A549 (cell line): ENCODE results near the gene SDS. TPM values are rescaled to one million over a fixed set of nuclear protein-coding genes. Genes with fewer than 3 reads are reported as not detected.

ENCODE experiments used
- CBX2 ChIP-seq: fragments of 200-600 bp; sonication (generic); IDR thresholded peaks from 2 replicates; pipeline ENCODE4 v1.6.1; 2016; ENCODE audit warnings: low read depth, mild to moderate bottlenecking, borderline replicate concordance
- CEBPB ChIP-seq, 2 experiments: fragments of >200 bp in 1 of 2; sonication (Bioruptor Twin) in 1 of 2; formaldehyde crosslinking in 1 of 2; IDR thresholded peaks; 2 replicates each; pipeline ENCODE4 v1.6.1; 2012 to 2016
- CHD2 ChIP-seq: fragments of 150-350 bp; IDR thresholded peaks from 2 replicates; pipeline ENCODE4 v1.6.1; 2014; ENCODE audit warnings: low read length; ENCODE audit not compliant: partially characterized antibody
- CHD4 ChIP-seq: fragments of 200-600 bp; sonication (generic); IDR thresholded peaks from 2 replicates; pipeline ENCODE4 v1.6.1; 2016; ENCODE audit warnings: antibody characterized with exemption, mild to moderate bottlenecking, borderline replicate concordance
- EHF ChIP-seq: fragments of 250-450 bp; sonication (Bioruptor Pico); IDR thresholded peaks from 2 replicates; pipeline ENCODE4 v1.5.0; 2020; ENCODE audit warnings: mild to moderate bottlenecking
- ESRRA ChIP-seq: fragments of 150-350 bp; IDR thresholded peaks from 2 replicates; pipeline ENCODE4 v1.6.1; 2014; ENCODE audit warnings: mild to moderate bottlenecking, low read length, borderline replicate concordance
- FOXS1 ChIP-seq: fragments of 250-450 bp; sonication (Bioruptor Pico); IDR thresholded peaks from 2 replicates; pipeline ENCODE4 v1.5.0; 2020; ENCODE audit warnings: mild to moderate bottlenecking, moderate library complexity
- GATA3 ChIP-seq: IDR thresholded peaks from 2 replicates; pipeline ENCODE4 v1.6.1; 2012; ENCODE audit warnings: borderline replicate concordance
- HOXB13 ChIP-seq: fragments of 250-450 bp; sonication (Bioruptor Pico); IDR thresholded peaks from 2 replicates; pipeline ENCODE4 v1.5.0; 2020; ENCODE audit warnings: low read depth, mild to moderate bottlenecking, moderate library complexity
- HOXB5 ChIP-seq: fragments of 250-450 bp; sonication (Bioruptor Pico); IDR thresholded peaks from 2 replicates; pipeline ENCODE4 v1.5.0; 2020; ENCODE audit warnings: mild to moderate bottlenecking, moderate library complexity
- KDM5A ChIP-seq: fragments of 200-600 bp; sonication (generic); IDR thresholded peaks from 2 replicates; pipeline ENCODE4 v1.6.1; 2016; ENCODE audit warnings: antibody characterized with exemption, mild to moderate bottlenecking
- MAFK ChIP-seq: fragments of 450-650 bp; IDR thresholded peaks from 2 replicates; pipeline ENCODE4 v1.6.1; 2014; ENCODE audit not compliant: partially characterized antibody
- NPAS2 ChIP-seq: fragments of 250-450 bp; sonication (Bioruptor Pico); IDR thresholded peaks from 2 replicates; pipeline ENCODE4 v1.8.0; 2022; ENCODE audit warnings: mild to moderate bottlenecking, moderate library complexity, borderline replicate concordance
- POLR2A ChIP-seq: IDR thresholded peaks from 2 replicates; pipeline ENCODE4 v1.6.1; 2012; ENCODE audit warnings: mild to moderate bottlenecking, low read length
- POLR2AphosphoS2 ChIP-seq: conservative IDR thresholded peaks from 2 replicates; pipeline ENCODE4 v1.6.1; 2012; ENCODE audit warnings: low read length, improper control_type of control experiment, inconsistent platforms
- RAD21 ChIP-seq, 2 experiments: fragments of >200 bp in 1 of 2; sonication (Bioruptor Twin) in 1 of 2; formaldehyde crosslinking in 1 of 2; IDR thresholded peaks in 1 of 2; conservative IDR thresholded peaks in 1 of 2; 2 replicates in 1 of 2; 3 replicates in 1 of 2; pipeline ENCODE4 v1.6.1; 2012 to 2018; ENCODE audit warnings: inconsistent platforms in 1 of 2
- RARB ChIP-seq: fragments of 250-450 bp; sonication (Bioruptor Pico); IDR thresholded peaks from 2 replicates; pipeline ENCODE4 v1.8.0; 2021; ENCODE audit warnings: mild to moderate bottlenecking, moderate library complexity
- RCOR1 ChIP-seq: fragments of 150-350 bp; IDR thresholded peaks from 2 replicates; pipeline ENCODE4 v1.6.1; 2014; ENCODE audit warnings: antibody characterized with exemption, low read length, low read depth
- RNF2 ChIP-seq: fragments of 200-600 bp; sonication (generic); IDR thresholded peaks from 2 replicates; pipeline ENCODE4 v1.6.1; 2016; ENCODE audit warnings: low read depth, mild to moderate bottlenecking, antibody characterized with exemption, moderate library complexity, borderline replicate concordance
- SREBF2 ChIP-seq: fragments of 450-650 bp; IDR thresholded peaks from 2 replicates; pipeline ENCODE4 v1.6.1; 2014; ENCODE audit warnings: mild to moderate bottlenecking, moderate library complexity
- TFCP2L1 ChIP-seq: fragments of 250-450 bp; sonication (Bioruptor Pico); IDR thresholded peaks from 2 replicates; pipeline ENCODE4 v1.5.0; 2021; ENCODE audit warnings: mild to moderate bottlenecking
- TP53 ChIP-seq: fragments of 250-450 bp; sonication (Bioruptor Pico); IDR thresholded peaks from 2 replicates; pipeline ENCODE4 v1.5.0; 2021; ENCODE audit warnings: mild to moderate bottlenecking, moderate library complexity
- ZC3H11A ChIP-seq: fragments of 450-650 bp; IDR thresholded peaks from 2 replicates; pipeline ENCODE4 v1.6.1; 2014; ENCODE audit warnings: antibody characterized with exemption, mild to moderate bottlenecking
- polyA plus RNA-seq, 4 experiments: library from polyadenylated mRNA; depleted of rRNA in 3 of 4; stranded (reverse); fragments of >200 nt; fragmentation: RNase III in 1 of 4; extraction: RNeasy Plus Mini Kit Qiagen cat#74134 plus additional on column Dnase treatment in 1 of 4; gene quantifications; 2 replicates in 3 of 4; 3 replicates in 1 of 4; pipeline ENCODE4 v1.2.3, GENCODE V29; 2011 to 2017
- TF ChIP-seq, protein P1 (sequence below): fragments of 250-450 bp; sonication (Bioruptor Pico); IDR thresholded peaks from 2 replicates; pipeline ENCODE4 v1.5.0; 2021; ENCODE audit warnings: mild to moderate bottlenecking, moderate library complexity, borderline replicate concordance
- TF ChIP-seq, protein P2 (sequence below): fragments of 450-650 bp; IDR thresholded peaks from 2 replicates; pipeline ENCODE4 v1.6.1; 2014; ENCODE audit warnings: antibody characterized with exemption
- TF ChIP-seq, protein P3 (sequence below): fragments of >200 bp; sonication (Bioruptor Twin); formaldehyde crosslinking; IDR thresholded peaks from 3 replicates; pipeline ENCODE4 v1.6.1; 2016
- TF ChIP-seq, protein P4 (sequence below): fragments of >200 bp; sonication (Bioruptor Twin); formaldehyde crosslinking; IDR thresholded peaks from 2 replicates; pipeline ENCODE4 v1.6.1; 2016
- TF ChIP-seq, protein P5 (sequence below): IDR thresholded peaks from 2 replicates; pipeline ENCODE4 v1.6.1; 2012
- TF ChIP-seq, protein P6 (sequence below): fragments of >200 bp; sonication (Bioruptor Twin); formaldehyde crosslinking; IDR thresholded peaks from 3 replicates; pipeline ENCODE4 v1.5.1; 2016

SDS gene
- polyA plus RNA-seq, 2 of the 4 experiments (the other 2 are of a cell fraction): 3.9 to 7.3 TPM

DNA sequence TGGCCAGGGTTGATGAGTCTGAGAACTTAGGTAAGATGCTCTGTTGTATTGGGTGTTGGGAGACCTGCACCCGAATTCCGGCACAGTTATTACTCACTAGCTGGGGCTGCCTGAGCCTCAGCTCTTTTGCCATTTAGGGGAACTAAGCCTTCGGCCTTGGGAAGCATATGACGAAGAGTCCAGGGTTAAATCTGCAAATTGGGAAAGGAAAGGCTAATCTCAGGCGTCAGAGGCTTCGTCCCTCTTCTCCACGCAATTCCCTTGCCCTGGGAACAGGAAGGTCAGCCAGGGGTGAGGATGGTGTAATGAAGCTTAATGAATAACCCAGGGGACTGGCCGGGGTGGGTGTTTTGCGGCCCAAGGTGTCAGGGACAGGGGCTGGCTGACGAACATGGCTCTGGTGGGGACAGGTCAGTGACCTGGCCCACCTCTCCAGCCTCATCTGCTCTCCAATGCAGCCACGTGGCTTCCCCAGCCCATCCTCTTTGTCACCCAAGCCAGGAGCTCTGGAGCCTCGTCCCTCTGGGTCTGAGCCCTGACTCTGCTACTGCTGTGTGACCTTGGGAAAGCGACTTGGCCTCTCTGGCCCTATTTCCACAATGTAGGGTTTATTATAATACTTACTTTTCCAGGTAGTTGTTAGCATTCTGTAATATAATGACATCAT, 14.7 kb upstream of the SDS start (continued):
- TF ChIP-seq EHF: no peak; the same call in 1 of the 2 replicates
- TF ChIP-seq NPAS2 (CRISPR knock-in tag): no peak
- TF ChIP-seq HOXB5 (CRISPR knock-in tag): peak; percentile 19; the same call in 1 of the 2 replicates
- TF ChIP-seq CEBPB (IDR thresholded peaks at IDR 0.05): peak in 1 of 2 experiments; percentile 73; a peak in 2 of 4 replicates
- no peak for TF ChIP-seq POLR2A
- no peak for TF ChIP-seq TFCP2L1 (CRISPR knock-in tag)
- no peak for TF ChIP-seq KDM5A
- no peak for TF ChIP-seq GATA3
- TF ChIP-seq RAD21 (conservative IDR thresholded peaks at IDR 0.05 in 1 of 2, IDR thresholded peaks at IDR 0.05 in 1 of 2): no peak
- TF ChIP-seq RARB: peak; percentile 92; the same call in 1 of the 2 replicates
- no peak for TF ChIP-seq ESRRA
- TF ChIP-seq, protein P1, sequence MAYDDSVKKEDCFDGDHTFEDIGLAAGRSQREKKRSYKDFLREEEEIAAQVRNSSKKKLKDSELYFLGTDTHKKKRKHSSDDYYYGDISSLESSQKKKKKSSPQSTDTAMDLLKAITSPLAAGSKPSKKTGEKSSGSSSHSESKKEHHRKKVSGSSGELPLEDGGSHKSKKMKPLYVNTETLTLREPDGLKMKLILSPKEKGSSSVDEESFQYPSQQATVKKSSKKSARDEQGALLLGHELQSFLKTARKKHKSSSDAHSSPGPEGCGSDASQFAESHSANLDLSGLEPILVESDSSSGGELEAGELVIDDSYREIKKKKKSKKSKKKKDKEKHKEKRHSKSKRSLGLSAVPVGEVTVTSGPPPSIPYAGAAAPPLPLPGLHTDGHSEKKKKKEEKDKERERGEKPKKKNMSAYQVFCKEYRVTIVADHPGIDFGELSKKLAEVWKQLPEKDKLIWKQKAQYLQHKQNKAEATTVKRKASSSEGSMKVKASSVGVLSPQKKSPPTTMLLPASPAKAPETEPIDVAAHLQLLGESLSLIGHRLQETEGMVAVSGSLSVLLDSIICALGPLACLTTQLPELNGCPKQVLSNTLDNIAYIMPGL (CRISPR knock-in tag): no peak
- TF ChIP-seq, protein P2, sequence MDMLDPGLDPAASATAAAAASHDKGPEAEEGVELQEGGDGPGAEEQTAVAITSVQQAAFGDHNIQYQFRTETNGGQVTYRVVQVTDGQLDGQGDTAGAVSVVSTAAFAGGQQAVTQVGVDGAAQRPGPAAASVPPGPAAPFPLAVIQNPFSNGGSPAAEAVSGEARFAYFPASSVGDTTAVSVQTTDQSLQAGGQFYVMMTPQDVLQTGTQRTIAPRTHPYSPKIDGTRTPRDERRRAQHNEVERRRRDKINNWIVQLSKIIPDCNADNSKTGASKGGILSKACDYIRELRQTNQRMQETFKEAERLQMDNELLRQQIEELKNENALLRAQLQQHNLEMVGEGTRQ: 0 out of 2 replicates have a peak, but pooled peaks have one; percentile 13
- no peak for TF ChIP-seq POLR2AphosphoS2
- TF ChIP-seq TP53 (CRISPR knock-in tag): no peak
- TF ChIP-seq RCOR1: no peak
- TF ChIP-seq, protein P3, sequence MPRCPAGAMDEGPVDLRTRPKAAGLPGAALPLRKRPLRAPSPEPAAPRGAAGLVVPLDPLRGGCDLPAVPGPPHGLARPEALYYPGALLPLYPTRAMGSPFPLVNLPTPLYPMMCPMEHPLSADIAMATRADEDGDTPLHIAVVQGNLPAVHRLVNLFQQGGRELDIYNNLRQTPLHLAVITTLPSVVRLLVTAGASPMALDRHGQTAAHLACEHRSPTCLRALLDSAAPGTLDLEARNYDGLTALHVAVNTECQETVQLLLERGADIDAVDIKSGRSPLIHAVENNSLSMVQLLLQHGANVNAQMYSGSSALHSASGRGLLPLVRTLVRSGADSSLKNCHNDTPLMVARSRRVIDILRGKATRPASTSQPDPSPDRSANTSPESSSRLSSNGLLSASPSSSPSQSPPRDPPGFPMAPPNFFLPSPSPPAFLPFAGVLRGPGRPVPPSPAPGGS: no peak
- TF ChIP-seq, protein P4, sequence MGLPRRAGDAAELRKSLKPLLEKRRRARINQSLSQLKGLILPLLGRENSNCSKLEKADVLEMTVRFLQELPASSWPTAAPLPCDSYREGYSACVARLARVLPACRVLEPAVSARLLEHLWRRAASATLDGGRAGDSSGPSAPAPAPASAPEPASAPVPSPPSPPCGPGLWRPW: no peak
- peak; percentile 76; the same call in 1 of the 2 replicates for TF ChIP-seq HOXB13
- no peak for TF ChIP-seq FOXS1 (CRISPR knock-in tag)
- no peak for TF ChIP-seq SREBF2
- TF ChIP-seq CHD4: no peak
- no peak for TF ChIP-seq RNF2
- TF ChIP-seq, protein P5, sequence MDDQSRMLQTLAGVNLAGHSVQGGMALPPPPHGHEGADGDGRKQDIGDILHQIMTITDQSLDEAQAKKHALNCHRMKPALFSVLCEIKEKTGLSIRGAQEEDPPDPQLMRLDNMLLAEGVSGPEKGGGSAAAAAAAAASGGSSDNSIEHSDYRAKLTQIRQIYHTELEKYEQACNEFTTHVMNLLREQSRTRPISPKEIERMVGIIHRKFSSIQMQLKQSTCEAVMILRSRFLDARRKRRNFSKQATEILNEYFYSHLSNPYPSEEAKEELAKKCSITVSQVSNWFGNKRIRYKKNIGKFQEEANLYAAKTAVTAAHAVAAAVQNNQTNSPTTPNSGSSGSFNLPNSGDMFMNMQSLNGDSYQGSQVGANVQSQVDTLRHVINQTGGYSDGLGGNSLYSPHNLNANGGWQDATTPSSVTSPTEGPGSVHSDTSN: no peak
- no peak for TF ChIP-seq CBX2
- TF ChIP-seq MAFK: no peak
- no peak for TF ChIP-seq CHD2
- TF ChIP-seq, protein P6, sequence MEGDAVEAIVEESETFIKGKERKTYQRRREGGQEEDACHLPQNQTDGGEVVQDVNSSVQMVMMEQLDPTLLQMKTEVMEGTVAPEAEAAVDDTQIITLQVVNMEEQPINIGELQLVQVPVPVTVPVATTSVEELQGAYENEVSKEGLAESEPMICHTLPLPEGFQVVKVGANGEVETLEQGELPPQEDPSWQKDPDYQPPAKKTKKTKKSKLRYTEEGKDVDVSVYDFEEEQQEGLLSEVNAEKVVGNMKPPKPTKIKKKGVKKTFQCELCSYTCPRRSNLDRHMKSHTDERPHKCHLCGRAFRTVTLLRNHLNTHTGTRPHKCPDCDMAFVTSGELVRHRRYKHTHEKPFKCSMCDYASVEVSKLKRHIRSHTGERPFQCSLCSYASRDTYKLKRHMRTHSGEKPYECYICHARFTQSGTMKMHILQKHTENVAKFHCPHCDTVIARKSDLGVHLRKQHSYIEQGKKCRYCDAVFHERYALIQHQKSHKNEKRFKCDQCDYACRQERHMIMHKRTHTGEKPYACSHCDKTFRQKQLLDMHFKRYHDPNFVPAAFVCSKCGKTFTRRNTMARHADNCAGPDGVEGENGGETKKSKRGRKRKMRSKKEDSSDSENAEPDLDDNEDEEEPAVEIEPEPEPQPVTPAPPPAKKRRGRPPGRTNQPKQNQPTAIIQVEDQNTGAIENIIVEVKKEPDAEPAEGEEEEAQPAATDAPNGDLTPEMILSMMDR: no peak
- no peak for TF ChIP-seq ZC3H11A
